CD4-positive, alpha-beta memory T cell (primary cell): ENCODE results near the gene FNDC11. TPM values are rescaled to one million over a fixed set of nuclear protein-coding genes. Genes with fewer than 3 reads are reported as not detected.
A peak's percentile ranks its signal among the peaks of the same experiment; 100 is the strongest.

Experiments used
- CTCF ChIA-PET: fragments of 350-600 bp; sonication (Branson Sonifier 250); formaldehyde crosslinking; loops from one replicate; lab custom pipeline; 2021; ENCODE audit warnings: inconsistent platforms; ENCODE audit not compliant: partially characterized antibody; lab: Charles Lee
- POLR2A ChIA-PET: fragments of 350-600 bp; sonication (Branson Sonifier 250); formaldehyde crosslinking; loops from one replicate; lab custom pipeline; 2021; ENCODE audit not compliant: partially characterized antibody; lab: Charles Lee
- DNase-seq, 5 donors: peaks; one replicate each; pipeline versions ENCODE4 v3.0.0 to v3.0.0-alpha.2; 2020 to 2022; ENCODE audit warnings: mixed read lengths in 1 of 5
- H3K27ac ChIP-seq: one replicate; pipeline ENCODE4 v1.7.0; 2013; ENCODE audit warnings: low read depth, low read length
- H3K27me3 ChIP-seq: 2 replicates; pipeline ENCODE4 v1.7.0; 2013; ENCODE audit warnings: mild to moderate bottlenecking, low read length, moderate library complexity; ENCODE audit not compliant: insufficient read depth
- H3K36me3 ChIP-seq: 2 replicates; pipeline ENCODE4 v1.7.0; 2013; ENCODE audit warnings: mild to moderate bottlenecking, low read length, moderate library complexity; ENCODE audit not compliant: insufficient read depth
- H3K4me1 ChIP-seq: 2 replicates; pipeline ENCODE4 v1.7.0; 2013; ENCODE audit warnings: mild to moderate bottlenecking, low read length, moderate library complexity; ENCODE audit not compliant: insufficient read depth
- H3K4me3 ChIP-seq, 2 donors: one replicate each; pipeline ENCODE4 v1.7.0; 2013; ENCODE audit warnings: low read length in 2 of 2, mild to moderate bottlenecking in 1 of 2
- H3K9me3 ChIP-seq, 2 donors: one replicate each; pipeline ENCODE4 v1.7.0; 2013; ENCODE audit warnings: low read length in 2 of 2, control low read depth in 1 of 2; ENCODE audit not compliant: control insufficient read depth in 1 of 2
- H3K27ac Mint-ChIP-seq, 7 donors: one replicate each; pipeline ENCODE4 v1.8.0; 2020 to 2021; ENCODE audit warnings: mixed read lengths in 7 of 7, mild to moderate bottlenecking in 6 of 7, inconsistent platforms in 3 of 7, moderate library complexity in 3 of 7
- H3K27me3 Mint-ChIP-seq, 2 donors: one replicate each; pipeline ENCODE4 v1.8.0; 2020 to 2021; ENCODE audit warnings: mixed read lengths in 2 of 2
- H3K36me3 Mint-ChIP-seq, 2 donors: one replicate each; pipeline ENCODE4 v1.8.0; 2020 to 2021; ENCODE audit warnings: mixed read lengths in 2 of 2, inconsistent platforms in 1 of 2, mild to moderate bottlenecking in 1 of 2
- H3K4me1 Mint-ChIP-seq, 4 donors: one replicate each; pipeline ENCODE4 v1.8.0; 2020 to 2021; ENCODE audit warnings: mixed read lengths in 4 of 4, mild to moderate bottlenecking in 1 of 4
- H3K4me3 Mint-ChIP-seq, 8 donors: one replicate each; pipeline ENCODE4 v1.8.0; 2020 to 2021; ENCODE audit warnings: mixed read lengths in 8 of 8, mild to moderate bottlenecking in 7 of 8, moderate library complexity in 6 of 8, inconsistent platforms in 3 of 8
- H3K9me3 Mint-ChIP-seq, 8 donors: one replicate each; pipeline ENCODE4 v1.8.0; 2020 to 2021; ENCODE audit warnings: mixed read lengths in 8 of 8, mild to moderate bottlenecking in 5 of 8, inconsistent platforms in 3 of 8, moderate library complexity in 1 of 8
- intact Hi-C: fragments of 100-400 bp; cut with micrococcal nuclease; formaldehyde crosslinking; loops from one replicate; pipeline ENCODE4 v1.15.1; 2023
- polyA plus RNA-seq, 2 donors: library from polyadenylated mRNA; unstranded; fragments of 300-500 nt; fragmentation: Illumina TruSeq; gene quantifications; one replicate each; pipeline ENCODE4 v1.2.3, GENCODE V29; 2021
- total RNA-seq, 2 experiments: library from RNA; stranded (reverse); gene quantifications; one replicate each; pipeline ENCODE4 v1.2.3, GENCODE V29; 2021

Gene FNDC11
- total and polyA plus RNA-seq, 4 experiments from 2014 or later, result 0.38 to 1.5 (median 0.82) TPM

DNA sequence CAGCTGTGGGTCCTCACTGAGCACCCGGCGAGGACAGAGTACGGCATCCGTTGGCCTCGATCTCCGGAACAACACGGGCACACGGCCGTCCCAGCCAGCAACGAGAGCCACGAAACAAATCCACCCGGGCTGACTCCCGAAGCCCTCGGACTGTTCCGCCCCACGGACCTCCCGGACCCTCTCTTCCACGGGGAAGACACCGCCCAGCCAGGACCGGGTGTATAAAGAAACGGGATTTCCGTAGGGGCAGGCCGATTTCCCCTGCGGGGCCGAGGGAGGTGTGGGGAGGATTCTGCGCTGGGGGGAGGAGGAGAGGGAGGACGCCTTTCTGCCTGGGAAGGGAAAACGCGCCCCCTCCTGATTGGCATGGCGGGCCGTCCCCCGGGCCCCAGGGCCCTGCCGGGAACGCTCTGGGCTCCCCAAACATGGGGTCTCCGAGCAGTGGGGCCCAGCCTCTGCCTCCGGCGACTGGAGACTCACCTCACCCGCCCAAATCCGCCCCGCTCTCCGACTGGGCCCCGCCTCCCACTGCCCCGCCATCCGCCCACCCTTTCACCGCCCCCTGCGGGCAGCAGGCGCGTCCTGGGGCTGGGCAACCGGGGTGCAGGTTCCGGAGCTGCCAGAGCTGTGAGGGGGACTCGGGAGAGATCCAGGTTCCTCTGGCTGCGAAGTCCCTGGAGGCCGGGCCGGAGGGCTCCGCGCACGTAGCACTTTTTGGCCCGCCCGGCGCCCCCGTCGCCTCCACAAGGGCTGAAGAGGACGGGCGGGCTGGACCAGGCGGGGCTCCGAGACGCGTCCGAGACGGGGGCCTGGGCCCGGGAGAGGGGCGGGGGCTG lies 34.1 kb upstream of the FNDC11 start:
- POLR2A ChIA-PET, result interaction anchor here (1.0 to 6.9 kb wide), 19 partner anchors 9 to 558 kb away, joined by 3 to 84 read pairs (median 9); partner anchors contain the start of genes GMEB2, HELZ2, LIME1 and PTK6
- intact Hi-C loops, result loop anchor here (1.0 kb wide), 4 partner anchors 18 to 345 kb away; partner anchors contain the start of gene TPD52L2
- no peaks in the 10 kb centered on the region for H3K27me3 Mint-ChIP-seq

DNA sequence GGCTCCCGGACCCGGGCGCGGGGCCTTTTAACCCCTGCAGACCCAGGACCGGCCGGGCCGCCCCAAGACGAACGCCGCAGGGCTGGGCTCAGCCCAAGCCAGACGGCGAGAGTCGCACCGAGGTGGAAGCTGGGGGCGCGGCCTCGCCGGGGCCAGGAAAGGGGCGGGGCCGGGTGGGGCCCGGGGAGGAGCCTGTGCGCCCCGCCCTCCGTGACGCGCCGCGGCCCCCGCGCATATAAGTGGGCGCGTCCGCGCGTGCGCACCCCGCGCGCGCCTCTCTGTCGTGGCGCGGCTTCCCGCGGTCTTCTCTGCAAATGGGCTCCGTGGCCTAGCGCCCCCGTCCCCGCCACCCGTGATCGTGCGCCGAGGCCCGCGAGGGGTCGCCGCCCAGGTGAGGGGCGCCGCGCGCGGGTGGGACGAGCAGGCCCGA lies 33.4 kb upstream of the FNDC11 start, which contains the start of gene PPDPF:
Gene PPDPF (plus strand): TSS at position 262 of the 430 bp plus-strand sequence. CDS start 544 bp downstream, outside the sequence.
- peak within 1 kb of the TSS; percentile 80 to 84 (median 82) for H3K4me3 Mint-ChIP-seq
- H3K9me3 Mint-ChIP-seq, result peaks cover 0 to 7% (median 0%) of the 10 kb centered on the region in 8 donors
- DNase-seq, result peak; percentile 80 to 89 (median 83)
- Histone ChIP-seq H3K9me3 (peaks cover 0 to 3% of the 10 kb centered on the region in 2 donors), H3K36me3 (peaks cover 13% of the 10 kb centered on the region), H3K4me1 (peaks cover 23% of the 10 kb centered on the region), H3K4me3 (peak within 1 kb of the TSS; percentile 77 to 84), H3K27ac (peak within 1 kb of the TSS; percentile 74), H3K27me3 (no peaks in the 10 kb centered on the region)
- H3K27ac Mint-ChIP-seq, result peak within 1 kb of the TSS; percentile 57 to 82 (median 74)
- ChIA-PET CTCF (interaction anchor here (0.6 to 5.1 kb wide), 3 partner anchors 18 to 459 kb away, joined by 3 to 21 read pairs (median 3); partner anchors contain the start of gene SAMD10), POLR2A (interaction anchor here (0.9 to 6.9 kb wide), 28 partner anchors 8 to 559 kb away, joined by 3 to 84 read pairs (median 6); partner anchors contain the start of genes GMEB2, HELZ2, LIME1 and OPRL1)
- H3K27me3 Mint-ChIP-seq, result no peaks in the 10 kb centered on the region
- intact Hi-C loops, result loop anchor here (1.0 kb wide), 4 partner anchors 18 to 345 kb away; partner anchors contain the start of gene TPD52L2
- H3K36me3 Mint-ChIP-seq, result peaks cover 9% of the 10 kb centered on the region in 2 donors
- peaks cover 6 to 28% (median 11%) of the 10 kb centered on the region in 4 donors for H3K4me1 Mint-ChIP-seq

More for the DNA sequence above, 34.1 kb upstream of the FNDC11 start:
- H3K27me3 ChIP-seq, result no peaks in the 10 kb centered on the region
- peaks cover 13% of the 10 kb centered on the region for H3K36me3 ChIP-seq
- H3K4me3 Mint-ChIP-seq, result peak overlapping the region; percentile 67 to 83 (median 82)
- peaks cover 4 to 28% (median 11%) of the 10 kb centered on the region in 4 donors for H3K4me1 Mint-ChIP-seq
- CTCF ChIA-PET, result interaction anchor here (5.1 kb wide), 1 partner anchor 23 kb away, joined by 21 read pairs; no protein-coding TSS in a partner anchor
- H3K27ac ChIP-seq, result peak overlapping the region; percentile 74
- DNase-seq, result peak in 2 of 5 donors; percentile 64 to 76
- peak overlapping the region; percentile 23 to 52 for H3K4me3 ChIP-seq
- peaks cover 7 to 9% of the 10 kb centered on the region in 2 donors for H3K36me3 Mint-ChIP-seq
- H3K9me3 ChIP-seq, result peaks cover 0 to 3% of the 10 kb centered on the region in 2 donors
- H3K4me1 ChIP-seq, result peaks cover 23% of the 10 kb centered on the region
- peak overlapping the region in 2 of 7 donors; percentile 22 to 80 for H3K27ac Mint-ChIP-seq
- H3K9me3 Mint-ChIP-seq, result peaks cover 0 to 13% (median 0%) of the 10 kb centered on the region in 8 donors

DNA sequence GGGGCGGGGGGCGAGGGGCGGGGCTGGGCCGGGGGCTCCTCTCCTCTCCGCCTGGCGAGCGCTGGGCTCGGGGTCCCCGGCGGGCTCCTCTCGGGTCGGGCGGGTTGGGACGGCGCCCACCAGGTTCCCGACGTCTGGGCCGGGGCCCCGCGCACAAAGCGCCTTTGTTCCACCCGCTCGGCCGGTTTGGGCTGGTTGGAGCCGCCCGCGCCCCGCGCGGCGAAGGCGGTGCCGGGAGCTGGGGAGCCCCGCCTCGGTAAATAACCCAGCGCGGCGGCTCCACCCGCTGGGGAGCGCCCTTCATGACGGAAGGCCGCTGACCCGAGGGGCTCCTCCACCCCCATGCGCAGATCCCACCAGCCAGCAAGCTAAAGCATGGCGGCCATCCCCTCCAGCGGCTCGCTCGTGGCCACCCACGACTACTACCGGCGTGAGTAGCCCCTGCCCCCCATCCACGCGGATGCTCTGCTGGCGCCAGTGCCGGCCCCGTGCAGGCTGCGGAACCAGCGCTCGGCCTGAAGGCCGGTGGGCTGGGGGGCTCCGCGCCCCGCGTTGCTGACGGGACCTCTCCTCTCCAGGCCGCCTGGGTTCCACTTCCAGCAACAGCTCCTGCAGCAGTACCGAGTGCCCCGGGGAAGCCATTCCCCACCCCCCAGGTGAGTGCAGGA lies 32.9 kb upstream of the FNDC11 start:
- H3K9me3 Mint-ChIP-seq, result peaks cover 0 to 6% (median 0%) of the 10 kb centered on the region in 8 donors
- intact Hi-C loops, result loop anchor here (1.0 kb wide), 4 partner anchors 17 to 344 kb away; partner anchors contain the start of gene TPD52L2
- ChIA-PET POLR2A (interaction anchor here (0.6 to 6.9 kb wide), 30 partner anchors 8 to 558 kb away, joined by 3 to 84 read pairs (median 6); partner anchors contain the start of genes ARFRP1, GMEB2, HELZ2 and LIME1), CTCF (interaction anchor here (0.6 to 5.1 kb wide), 3 partner anchors 19 to 459 kb away, joined by 3 to 21 read pairs (median 3); partner anchors contain the start of gene SAMD10)
- H3K27me3 Mint-ChIP-seq, result no peaks in the 10 kb centered on the region
- H3K27ac Mint-ChIP-seq, result peak overlapping the region in 5 of 7 donors; percentile 55 to 79 (median 74)
- H3K4me3 ChIP-seq, result peak overlapping the region; percentile 77 to 84
- no peaks in the 10 kb centered on the region for H3K27me3 ChIP-seq
- peak in 4 of 5 donors; percentile 72 to 77 (median 74) for DNase-seq
- H3K4me1 Mint-ChIP-seq, result peaks cover 6 to 28% (median 11%) of the 10 kb centered on the region in 4 donors
- H3K4me3 Mint-ChIP-seq, result peak overlapping the region; percentile 70 to 84 (median 75)
- H3K27ac ChIP-seq, result peak overlapping the region; percentile 74
- peaks cover 13% of the 10 kb centered on the region for H3K36me3 ChIP-seq
- H3K4me1 ChIP-seq, result peaks cover 23% of the 10 kb centered on the region
- peaks cover 0 to 3% of the 10 kb centered on the region in 2 donors for H3K9me3 ChIP-seq
- H3K36me3 Mint-ChIP-seq, result peaks cover 9% of the 10 kb centered on the region in 2 donors

DNA sequence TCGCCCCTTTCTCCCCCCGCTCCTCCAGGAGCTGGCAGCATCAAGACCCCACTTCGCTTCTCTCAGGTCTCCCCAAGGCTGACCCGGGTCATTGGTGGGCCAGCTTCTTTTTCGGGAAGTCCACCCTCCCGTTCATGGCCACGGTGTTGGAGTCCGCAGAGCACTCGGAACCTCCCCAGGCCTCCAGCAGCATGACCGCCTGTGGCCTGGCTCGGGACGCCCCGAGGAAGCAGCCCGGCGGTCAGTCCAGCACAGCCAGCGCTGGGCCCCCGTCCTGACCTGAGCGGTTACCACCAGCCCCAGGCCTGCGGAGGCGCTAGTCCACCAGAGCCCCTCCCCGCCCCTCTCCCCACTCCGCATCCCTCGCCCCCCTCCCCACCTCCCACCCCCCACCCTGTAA lies 32.4 kb upstream of the FNDC11 start:
- DNase-seq, result no peak
- no peaks in the 10 kb centered on the region for H3K27me3 ChIP-seq
- peaks cover 0 to 6% (median 0%) of the 10 kb centered on the region in 8 donors for H3K9me3 Mint-ChIP-seq

DNA sequence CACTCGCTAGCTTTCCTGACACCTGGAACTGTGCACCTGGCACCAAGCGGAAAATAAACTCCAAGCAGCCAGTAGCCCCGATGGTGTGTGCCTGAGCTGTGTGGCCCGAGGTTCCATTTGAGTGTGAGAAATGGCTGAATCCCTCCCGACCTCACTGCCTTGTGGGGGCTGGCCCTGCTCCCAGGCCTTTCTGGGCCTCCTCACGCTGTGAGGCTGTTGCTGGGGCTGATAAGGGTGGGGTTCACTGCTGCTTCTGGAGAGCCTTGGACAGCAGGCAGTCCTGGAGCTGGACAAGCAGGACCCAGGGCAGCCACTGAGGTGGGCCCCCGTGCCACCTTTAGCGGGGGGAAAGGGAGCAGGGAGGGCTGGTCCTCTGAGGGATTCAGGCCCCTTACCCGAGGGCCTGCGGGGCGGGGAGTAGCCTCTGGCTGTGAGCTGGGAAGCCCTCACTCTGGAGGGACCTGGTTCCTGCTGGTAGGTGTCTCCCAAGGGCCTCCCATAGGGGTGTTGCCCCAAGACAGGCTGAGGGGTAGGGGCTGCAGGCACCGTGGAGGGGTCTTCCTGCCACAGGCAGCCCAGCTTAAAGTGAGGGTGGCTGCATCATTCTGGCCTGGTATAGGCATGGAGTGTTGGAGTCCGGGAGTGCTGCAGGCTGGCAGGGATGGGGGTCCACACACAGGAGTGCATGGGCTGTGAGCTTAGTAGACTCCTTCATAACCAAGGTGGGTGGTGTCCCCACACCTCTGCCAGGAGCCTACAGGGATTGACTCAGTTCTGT lies 31.7 kb upstream of the FNDC11 start:
- H3K27ac Mint-ChIP-seq, result peak overlapping the region in 4 of 7 donors; percentile 27 to 81 (median 54)
- peaks cover 13% of the 10 kb centered on the region for H3K36me3 ChIP-seq
- DNase-seq, result no peak

More for the DNA sequence above, 32.4 kb upstream of the FNDC11 start:
- Mint-ChIP-seq H3K36me3 (peaks cover 9% of the 10 kb centered on the region in 2 donors), H3K4me3 (peak overlapping the region; percentile 8 to 84 (median 72)), H3K27ac (peak overlapping the region in 5 of 7 donors; percentile 55 to 79 (median 74)), H3K27me3 (no peaks in the 10 kb centered on the region), H3K4me1 (peaks cover 6 to 28% (median 11%) of the 10 kb centered on the region in 4 donors)
- H3K4me1 ChIP-seq, result peaks cover 23% of the 10 kb centered on the region
- peaks cover 0 to 3% of the 10 kb centered on the region in 2 donors for H3K9me3 ChIP-seq
- peak overlapping the region; percentile 74 for H3K27ac ChIP-seq
- CTCF ChIA-PET, result interaction anchor here (1.3 to 5.1 kb wide), 2 partner anchors 19 to 25 kb away, joined by 3 to 21 read pairs; no protein-coding TSS in a partner anchor
- intact Hi-C loops, result no loop called here
- POLR2A ChIA-PET, result interaction anchor here (0.6 to 6.9 kb wide), 26 partner anchors 10 to 558 kb away, joined by 3 to 84 read pairs (median 7); partner anchors contain the start of genes ARFRP1, GMEB2, HELZ2 and LIME1
- H3K36me3 ChIP-seq, result peaks cover 13% of the 10 kb centered on the region
- H3K4me3 ChIP-seq, result peak overlapping the region; percentile 77 to 84

More for the DNA sequence above, 31.7 kb upstream of the FNDC11 start:
- peaks cover 0 to 6% (median 0%) of the 10 kb centered on the region in 8 donors for H3K9me3 Mint-ChIP-seq
- peak overlapping the region; percentile 56 to 70 (median 64) for H3K4me3 Mint-ChIP-seq
- Histone ChIP-seq H3K4me3 (no peak overlapping the region), H3K4me1 (peaks cover 23% of the 10 kb centered on the region), H3K27ac (no peak overlapping the region), H3K27me3 (no peaks in the 10 kb centered on the region), H3K9me3 (peaks cover 0 to 3% of the 10 kb centered on the region in 2 donors)
- H3K4me1 Mint-ChIP-seq, result peaks cover 6 to 28% (median 11%) of the 10 kb centered on the region in 4 donors
- ChIA-PET POLR2A (interaction anchor here (1.1 to 6.9 kb wide), 6 partner anchors 15 to 557 kb away, joined by 4 to 84 read pairs (median 6); partner anchors contain the start of genes OPRL1, PTK6, RGS19 and TPD52L2), CTCF (interaction anchor here (2.4 to 5.1 kb wide), 2 partner anchors 16 to 26 kb away, joined by 8 to 21 read pairs; partner anchors contain the start of gene PTK6)
- H3K36me3 Mint-ChIP-seq, result peaks cover 9% of the 10 kb centered on the region in 2 donors
- no peaks in the 10 kb centered on the region for H3K27me3 Mint-ChIP-seq
- intact Hi-C loops, result no loop called here
